Activated naive CD8-positive, alpha-beta T cell treated with anti-CD3 and anti-CD28 coated beads, Interleukin-2, amount 10 ng/mL, durations not matched to agents 7 days and 5 days (primary cell): ENCODE results near the gene ATP6V0E2. TPM values are rescaled to one million over a fixed set of nuclear protein-coding genes. Genes with fewer than 3 reads are reported as not detected.
A peak's percentile ranks its signal among the peaks of the same experiment; 100 is the strongest.

ENCODE experiments used
- ATAC-seq: fragments of 150-1000 bp; cut with Tn5 transposase; one replicate; pipeline ENCODE4 v1.10.0; 2021; ENCODE audit warnings: low read depth, moderate library complexity
- POLR2A ChIA-PET: fragments of 350-600 bp; sonication (Branson Sonifier 250); formaldehyde crosslinking; loops from one replicate; lab custom pipeline; 2021; ENCODE audit warnings: antibody characterized with exemption; lab: Charles Lee
- DNase-seq: peaks from one replicate; pipeline ENCODE4 v3.0.0; 2021
- H3K27ac Mint-ChIP-seq: one replicate; pipeline ENCODE4 v1.8.0; 2022; ENCODE audit warnings: mild to moderate bottlenecking, mixed read lengths
- H3K27me3 Mint-ChIP-seq: one replicate; pipeline ENCODE4 v1.8.0; 2022; ENCODE audit warnings: mild to moderate bottlenecking, moderate library complexity, mixed read lengths
- H3K36me3 Mint-ChIP-seq: one replicate; pipeline ENCODE4 v1.8.0; 2021; ENCODE audit warnings: mild to moderate bottlenecking, mixed read lengths
- H3K4me1 Mint-ChIP-seq: one replicate; pipeline ENCODE4 v1.8.0; 2021; ENCODE audit warnings: mixed read lengths
- H3K4me3 Mint-ChIP-seq: one replicate; pipeline ENCODE4 v1.8.0; 2022; ENCODE audit warnings: mild to moderate bottlenecking, moderate library complexity, mixed read lengths
- H3K9me3 Mint-ChIP-seq: one replicate; pipeline ENCODE4 v1.8.0; 2021; ENCODE audit warnings: mixed read lengths
- total RNA-seq, 2 experiments: library from RNA; stranded (reverse); gene quantifications; one replicate each; pipeline ENCODE4 v1.2.3, GENCODE V29; 2021

ATP6V0E2 gene
- total RNA-seq, 2 experiments from 2014 or later, result 74.0 to 81.2 TPM

DNA sequence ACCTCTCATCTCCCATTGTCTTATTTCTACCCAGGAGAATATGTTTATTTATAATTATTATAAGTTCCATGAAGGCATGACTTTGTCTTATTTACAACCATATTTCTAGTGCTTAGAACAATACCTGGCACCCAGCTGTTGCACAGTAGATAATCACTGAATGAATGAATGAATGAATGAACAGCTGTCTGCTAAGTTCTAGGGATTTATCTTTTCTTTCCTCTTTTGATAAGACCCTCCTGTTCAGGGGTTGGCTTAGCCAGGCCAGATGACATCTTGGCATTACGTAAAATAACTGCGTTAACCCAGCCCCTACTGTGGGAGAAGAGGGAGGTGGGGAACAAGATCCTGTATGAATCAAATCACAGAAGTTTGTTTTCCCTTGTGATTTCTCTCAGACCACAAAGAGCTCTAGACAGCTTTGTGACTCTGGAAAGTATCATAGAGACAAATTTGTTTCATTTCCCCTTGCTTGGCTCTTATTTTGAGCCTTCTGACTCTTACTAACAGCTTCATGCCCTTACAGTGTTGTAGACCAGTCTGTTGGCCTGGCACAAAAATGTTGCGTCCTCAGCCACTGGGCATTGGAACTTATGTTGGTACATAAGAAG is 27.2 kb upstream of the ATP6V0E2 start:
- Mint-ChIP-seq H3K4me3 (no peak overlapping the region), H3K4me1 (peaks cover 12% of the 10 kb centered on the region), H3K27ac (no peak overlapping the region), H3K27me3 (no peaks in the 10 kb centered on the region), H3K36me3 (peaks cover 8% of the 10 kb centered on the region), H3K9me3 (no peaks in the 10 kb centered on the region)
- POLR2A ChIA-PET, result no interaction called here
- DNase-seq (no peak), ATAC-seq (no peak)

DNA sequence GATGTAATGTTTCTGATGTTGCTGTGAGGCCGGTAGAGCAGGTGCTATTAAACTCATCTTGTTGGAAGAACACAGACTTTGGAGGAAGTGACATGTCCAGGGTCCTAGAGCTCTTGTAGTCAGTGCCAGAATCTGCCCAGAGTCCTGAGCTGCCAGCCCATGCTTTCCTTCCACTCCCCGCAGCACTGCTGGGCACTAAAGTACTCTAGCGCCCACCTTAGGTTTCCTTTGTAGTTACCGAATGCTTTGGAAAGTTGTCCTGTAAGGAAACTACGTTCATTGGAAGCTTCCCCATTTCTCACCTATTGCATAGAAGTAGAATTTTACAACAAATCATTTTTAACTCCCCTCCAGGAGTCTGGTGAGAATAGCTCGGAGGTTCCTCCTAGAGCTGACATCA is 24.6 kb upstream of the ATP6V0E2 start:
- Mint-ChIP-seq H3K9me3 (no peaks in the 10 kb centered on the region), H3K27ac (no peak overlapping the region), H3K4me3 (no peak overlapping the region), H3K4me1 (peaks cover 9% of the 10 kb centered on the region), H3K36me3 (peaks cover 12% of the 10 kb centered on the region), H3K27me3 (no peaks in the 10 kb centered on the region)
- DNase-seq (no peak), ATAC-seq (no peak)
- POLR2A ChIA-PET, result interaction anchor here (1.8 to 2.3 kb wide), 3 partner anchors 10 to 20 kb away, joined by 4 to 23 read pairs (median 5); partner anchors contain the start of gene ZNF862

DNA sequence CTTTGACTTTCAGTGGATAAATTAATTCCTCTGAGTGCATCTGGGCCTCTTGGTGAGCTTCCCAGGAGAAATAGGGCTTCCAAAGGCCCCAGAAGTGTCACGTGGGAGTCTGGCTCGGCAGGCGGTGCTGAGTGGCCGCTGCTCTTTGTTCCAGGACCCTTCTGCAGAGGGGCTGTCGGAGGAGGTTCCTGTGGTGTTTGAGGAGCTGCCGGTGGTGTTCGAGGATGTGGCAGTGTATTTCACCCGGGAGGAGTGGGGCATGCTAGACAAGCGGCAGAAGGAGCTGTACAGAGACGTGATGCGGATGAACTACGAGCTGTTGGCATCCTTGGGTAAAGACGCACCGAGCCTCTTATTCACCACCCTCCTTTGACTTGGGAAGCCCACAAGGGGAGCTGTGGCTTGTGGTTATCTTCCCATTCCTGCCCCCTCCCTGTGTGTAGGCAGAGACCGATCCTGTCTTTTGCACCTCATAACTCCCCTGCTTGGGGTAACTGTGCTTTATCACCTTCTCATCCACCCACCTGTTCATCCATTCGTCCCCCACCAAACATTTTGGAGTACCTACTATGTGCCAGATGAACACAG is 23.7 kb upstream of the ATP6V0E2 start:
- no peaks in the 10 kb centered on the region for H3K9me3 Mint-ChIP-seq
- H3K27ac Mint-ChIP-seq, result no peak overlapping the region
- H3K36me3 Mint-ChIP-seq, result peaks cover 12% of the 10 kb centered on the region
- no peak for DNase-seq
- ATAC-seq, result no peak
- POLR2A ChIA-PET, result interaction anchor here (1.8 to 2.3 kb wide), 3 partner anchors 11 to 19 kb away, joined by 4 to 23 read pairs (median 5); partner anchors contain the start of gene ZNF862
- H3K4me1 Mint-ChIP-seq, result peaks cover 14% of the 10 kb centered on the region
- no peak overlapping the region for H3K4me3 Mint-ChIP-seq
- no peaks in the 10 kb centered on the region for H3K27me3 Mint-ChIP-seq

DNA sequence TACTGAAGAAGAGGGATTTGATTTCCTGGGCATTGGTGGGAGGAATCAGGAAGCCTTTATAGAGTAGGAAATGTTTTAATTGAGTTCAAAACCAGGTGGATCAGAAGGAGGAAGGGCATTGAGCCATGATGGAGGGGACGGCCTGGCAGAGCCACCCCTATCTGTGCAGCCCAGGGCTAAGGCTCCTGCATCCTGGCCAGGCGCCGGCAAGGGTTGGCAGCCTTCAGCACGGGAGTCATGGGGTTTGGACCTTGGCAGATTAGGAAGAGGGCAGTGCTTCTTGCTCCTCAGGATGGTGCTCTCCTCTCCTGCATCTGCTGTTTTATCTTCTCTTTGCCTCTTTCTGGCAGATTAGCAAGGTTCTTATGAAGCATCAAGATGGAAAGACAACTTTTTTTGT is 23.1 kb upstream of the ATP6V0E2 start:
- peaks cover 10% of the 10 kb centered on the region for H3K36me3 Mint-ChIP-seq
- POLR2A ChIA-PET, result interaction anchor here (1.8 to 2.3 kb wide), 3 partner anchors 12 to 19 kb away, joined by 4 to 23 read pairs (median 5); partner anchors contain the start of gene ZNF862
- ATAC-seq, result no peak
- no peak overlapping the region for H3K4me3 Mint-ChIP-seq
- no peak for DNase-seq
- no peaks in the 10 kb centered on the region for H3K27me3 Mint-ChIP-seq
- no peak overlapping the region for H3K27ac Mint-ChIP-seq
- peaks cover 17% of the 10 kb centered on the region for H3K4me1 Mint-ChIP-seq
- H3K9me3 Mint-ChIP-seq, result no peaks in the 10 kb centered on the region

DNA sequence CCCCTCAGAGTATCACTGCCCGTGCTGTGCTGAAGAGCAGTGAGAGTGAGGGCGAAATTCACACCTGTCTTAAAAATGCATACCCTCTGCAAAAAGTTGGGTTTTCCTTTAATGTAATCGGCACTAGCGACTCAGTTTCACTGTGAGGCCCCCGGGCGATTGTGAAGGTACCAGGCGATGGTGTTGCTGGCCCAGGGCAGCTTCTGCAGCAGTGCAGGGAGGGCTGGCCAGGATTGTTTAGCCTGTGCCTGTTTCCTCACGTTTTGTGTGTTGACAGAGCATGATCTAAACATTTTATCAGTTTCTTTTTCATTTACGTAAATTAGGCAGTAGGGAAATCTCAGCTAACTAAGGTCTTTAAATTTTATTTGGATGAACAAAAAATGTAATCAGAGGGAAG is 22.3 kb upstream of the ATP6V0E2 start:
- no peak for ATAC-seq
- peaks cover 7% of the 10 kb centered on the region for H3K36me3 Mint-ChIP-seq
- H3K4me1 Mint-ChIP-seq, result peaks cover 23% of the 10 kb centered on the region
- POLR2A ChIA-PET, result no interaction called here
- no peak overlapping the region for H3K27ac Mint-ChIP-seq
- H3K4me3 Mint-ChIP-seq, result no peak overlapping the region
- no peaks in the 10 kb centered on the region for H3K27me3 Mint-ChIP-seq
- DNase-seq, result no peak
- no peaks in the 10 kb centered on the region for H3K9me3 Mint-ChIP-seq

DNA sequence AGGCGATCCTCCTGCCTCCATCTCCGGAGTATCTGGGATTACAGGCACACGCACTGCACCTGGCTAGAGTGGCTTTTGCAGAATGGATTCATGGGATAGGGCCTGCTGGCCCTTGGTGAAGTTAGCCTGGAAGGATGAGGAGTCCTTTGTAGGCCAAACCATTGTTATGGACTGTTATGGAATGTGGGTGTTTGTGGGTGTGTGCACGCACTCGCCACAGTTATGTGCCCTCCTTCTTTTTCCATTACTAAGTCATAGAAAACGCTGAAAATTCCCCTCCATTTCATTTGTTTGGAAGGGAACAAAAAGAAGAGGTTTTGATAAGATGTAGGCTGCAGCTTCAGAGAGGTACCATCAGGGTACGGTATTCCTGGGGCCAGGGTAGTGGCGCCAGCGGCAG is 20.6 kb upstream of the ATP6V0E2 start:
- peaks cover 37% of the 10 kb centered on the region for H3K4me1 Mint-ChIP-seq
- POLR2A ChIA-PET, result no interaction called here
- no peaks in the 10 kb centered on the region for H3K27me3 Mint-ChIP-seq
- no peak overlapping the region for H3K27ac Mint-ChIP-seq
- ATAC-seq, result no peak
- H3K4me3 Mint-ChIP-seq, result no peak overlapping the region
- no peak for DNase-seq
- H3K9me3 Mint-ChIP-seq, result no peaks in the 10 kb centered on the region
- H3K36me3 Mint-ChIP-seq, result peaks cover 7% of the 10 kb centered on the region

DNA sequence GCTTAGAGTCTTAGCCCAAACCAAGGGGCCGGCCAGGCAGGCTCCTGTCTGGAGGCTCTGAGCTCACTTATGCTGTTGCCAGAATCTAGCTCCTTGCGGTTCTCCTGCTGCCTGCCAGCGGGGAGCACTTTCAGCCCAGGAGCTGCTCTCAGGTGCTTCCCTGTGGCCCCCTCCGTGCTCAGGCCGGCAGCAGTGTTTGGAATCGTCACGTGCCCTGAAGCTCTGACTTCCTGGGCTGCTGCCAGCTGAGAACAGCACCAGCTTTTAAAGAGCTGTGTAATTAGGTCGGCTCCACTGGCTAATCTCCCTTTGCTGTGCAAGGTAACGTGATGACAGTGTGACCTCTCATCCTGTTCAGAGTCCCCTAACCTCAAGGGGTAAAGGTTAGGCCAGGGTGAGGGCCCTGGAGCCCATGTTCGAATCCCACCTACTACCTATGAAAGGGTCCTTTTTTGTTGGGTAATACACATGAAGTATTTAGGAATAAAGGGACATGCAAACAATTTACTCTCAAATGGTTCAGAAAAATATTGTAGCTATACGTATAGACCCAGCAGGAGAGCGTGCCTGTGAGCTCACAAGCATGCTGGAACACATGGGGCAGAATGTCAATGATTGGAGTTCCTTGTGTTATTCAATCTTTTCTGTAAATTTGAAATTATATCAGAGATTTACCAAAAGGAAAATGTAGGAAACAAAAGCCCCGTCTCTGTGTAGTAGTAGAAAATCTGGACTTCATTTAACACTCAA is 19.0 kb upstream of the ATP6V0E2 start:
- Mint-ChIP-seq H3K27ac (no peak overlapping the region), H3K4me3 (no peak overlapping the region), H3K9me3 (no peaks in the 10 kb centered on the region), H3K27me3 (no peaks in the 10 kb centered on the region), H3K4me1 (peaks cover 44% of the 10 kb centered on the region), H3K36me3 (peaks cover 10% of the 10 kb centered on the region)
- POLR2A ChIA-PET, result interaction anchor here (0.6 to 1.2 kb wide), 3 partner anchors 10 to 17 kb away, joined by 3 to 4 read pairs (median 4); no protein-coding TSS in a partner anchor
- ATAC-seq (peak; percentile 11), DNase-seq (no peak)

DNA sequence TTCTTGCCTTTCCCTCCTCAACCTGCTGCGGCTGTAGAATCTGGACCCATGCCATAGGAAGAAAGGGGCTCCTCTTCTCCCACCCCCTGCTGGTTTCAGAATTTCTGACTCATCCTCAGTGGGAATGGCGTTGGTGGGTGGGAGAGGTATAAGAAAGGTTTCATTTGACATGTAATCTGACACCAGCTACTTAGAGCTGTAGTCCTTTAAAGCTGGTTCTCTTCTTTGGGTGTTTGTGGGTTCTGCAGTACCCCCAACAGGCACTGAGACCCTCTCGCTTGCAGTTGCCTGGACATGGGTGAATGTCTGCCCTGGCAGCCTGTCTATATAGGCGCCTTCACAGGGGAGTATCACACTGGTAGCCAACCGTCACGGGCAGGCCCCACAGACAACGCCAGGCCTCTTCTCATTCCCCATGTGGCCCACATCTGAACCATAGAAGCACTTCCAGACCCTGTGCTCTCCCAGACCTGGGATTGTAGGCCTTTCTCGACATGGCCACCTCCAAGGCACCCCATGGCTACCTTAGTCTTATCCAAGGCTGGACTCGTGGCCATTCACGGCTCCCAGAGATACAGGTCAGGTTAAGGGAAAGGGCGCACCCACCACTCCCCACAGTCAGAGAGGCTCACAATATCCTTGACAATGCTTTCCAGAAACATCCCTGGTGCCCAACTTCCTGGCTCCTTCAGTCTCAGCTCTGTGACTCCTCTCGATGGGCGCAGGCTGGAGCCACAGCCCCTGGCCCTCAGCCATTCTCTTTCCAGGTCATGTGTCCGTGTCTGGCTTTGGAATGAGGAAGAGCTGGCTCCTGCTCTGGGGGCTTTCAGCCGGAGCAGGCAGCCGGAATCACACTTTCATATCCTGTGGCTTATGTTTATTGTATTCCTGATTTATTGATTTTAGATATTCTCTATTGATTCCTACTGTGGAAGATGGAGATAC is 18.1 kb upstream of the ATP6V0E2 start:
- peaks cover 41% of the 10 kb centered on the region for H3K4me1 Mint-ChIP-seq
- H3K27ac Mint-ChIP-seq, result no peak overlapping the region
- H3K9me3 Mint-ChIP-seq, result no peaks in the 10 kb centered on the region
- H3K36me3 Mint-ChIP-seq, result peaks cover 18% of the 10 kb centered on the region
- H3K4me3 Mint-ChIP-seq, result no peak overlapping the region
- ATAC-seq (no peak), DNase-seq (no peak)
- no peaks in the 10 kb centered on the region for H3K27me3 Mint-ChIP-seq
- POLR2A ChIA-PET, result interaction anchor here (1.0 to 1.2 kb wide), 3 partner anchors 10 to 16 kb away, joined by 3 to 4 read pairs (median 4); no protein-coding TSS in a partner anchor

DNA sequence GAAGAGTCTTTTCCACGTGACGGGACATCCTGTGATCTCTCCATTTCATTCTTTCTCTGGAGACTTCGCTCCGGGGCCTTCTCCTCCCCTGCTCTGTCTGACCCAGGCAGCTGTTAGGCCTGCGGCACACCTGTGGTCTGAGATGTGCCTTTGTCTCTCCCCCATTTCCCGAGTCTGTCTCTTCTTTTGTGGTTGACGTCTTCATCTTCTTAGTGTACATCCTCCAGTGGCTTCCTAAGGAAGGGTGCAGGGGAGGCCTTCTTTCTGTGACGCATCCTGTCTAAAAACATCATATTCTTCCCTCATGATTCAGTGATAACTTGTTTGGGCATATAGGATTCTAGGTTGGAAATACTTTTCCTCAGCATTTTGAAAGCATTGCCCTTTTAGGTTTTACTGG is 17.2 kb upstream of the ATP6V0E2 start:
- POLR2A ChIA-PET, result interaction anchor here (1.0 kb wide), 1 partner anchor 9 kb away, joined by 4 read pairs; no protein-coding TSS in a partner anchor
- Mint-ChIP-seq H3K4me1 (peaks cover 42% of the 10 kb centered on the region), H3K36me3 (peaks cover 21% of the 10 kb centered on the region), H3K27ac (peak overlapping the region; percentile 69), H3K27me3 (no peaks in the 10 kb centered on the region), H3K9me3 (no peaks in the 10 kb centered on the region), H3K4me3 (peak overlapping the region; percentile 66)
- ATAC-seq, result peak; percentile 91
- DNase-seq, result no peak

DNA sequence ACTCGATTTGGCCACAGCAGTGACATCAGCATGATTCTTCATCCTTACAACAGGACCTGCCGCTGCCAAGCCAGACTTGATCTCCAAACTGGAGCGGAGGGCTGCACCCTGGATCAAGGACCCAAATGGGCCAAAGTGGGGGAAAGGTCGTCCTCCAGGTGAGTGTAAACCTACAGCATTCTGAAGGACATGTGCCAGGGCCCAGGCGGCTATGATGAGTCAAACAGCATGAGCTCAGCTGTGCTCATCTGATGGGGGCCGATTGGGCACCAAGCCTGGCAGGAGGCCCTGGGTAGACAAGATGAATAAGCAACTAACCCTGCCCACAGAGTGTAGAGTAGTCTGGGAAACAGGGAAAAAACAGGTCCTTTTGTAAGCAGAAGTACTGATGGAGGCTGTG is 14.4 kb upstream of the ATP6V0E2 start:
- H3K27ac Mint-ChIP-seq, result no peak overlapping the region
- POLR2A ChIA-PET, result no interaction called here
- peaks cover 61% of the 10 kb centered on the region for H3K4me1 Mint-ChIP-seq
- peaks cover 32% of the 10 kb centered on the region for H3K36me3 Mint-ChIP-seq
- DNase-seq (no peak), ATAC-seq (no peak)
- no peaks in the 10 kb centered on the region for H3K9me3 Mint-ChIP-seq
- H3K27me3 Mint-ChIP-seq, result no peaks in the 10 kb centered on the region
- no peak overlapping the region for H3K4me3 Mint-ChIP-seq

DNA sequence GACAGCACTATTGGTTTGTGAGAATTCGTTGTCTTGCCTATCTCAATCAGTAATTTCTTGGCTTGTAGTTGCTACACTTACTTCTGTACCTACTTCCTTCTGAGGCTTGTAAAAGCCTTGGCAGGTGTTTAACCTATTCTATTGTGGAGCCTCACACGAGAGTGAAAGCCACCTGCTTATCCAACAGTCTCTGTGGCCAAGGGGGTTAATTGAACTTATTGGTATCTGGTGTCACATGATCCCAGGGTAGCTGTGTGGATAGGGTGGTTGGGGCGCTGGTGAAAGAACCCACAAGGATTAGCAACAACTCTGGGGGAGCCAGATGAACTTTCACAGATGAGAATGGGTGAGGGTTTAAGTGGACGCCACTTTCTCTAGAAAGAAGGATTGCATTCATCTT is 13.9 kb upstream of the ATP6V0E2 start:
- DNase-seq (no peak), ATAC-seq (no peak)
- peaks cover 33% of the 10 kb centered on the region for H3K36me3 Mint-ChIP-seq
- no peak overlapping the region for H3K27ac Mint-ChIP-seq
- POLR2A ChIA-PET, result no interaction called here
- no peaks in the 10 kb centered on the region for H3K9me3 Mint-ChIP-seq
- H3K4me1 Mint-ChIP-seq, result peaks cover 60% of the 10 kb centered on the region
- H3K4me3 Mint-ChIP-seq, result no peak overlapping the region
- no peaks in the 10 kb centered on the region for H3K27me3 Mint-ChIP-seq

DNA sequence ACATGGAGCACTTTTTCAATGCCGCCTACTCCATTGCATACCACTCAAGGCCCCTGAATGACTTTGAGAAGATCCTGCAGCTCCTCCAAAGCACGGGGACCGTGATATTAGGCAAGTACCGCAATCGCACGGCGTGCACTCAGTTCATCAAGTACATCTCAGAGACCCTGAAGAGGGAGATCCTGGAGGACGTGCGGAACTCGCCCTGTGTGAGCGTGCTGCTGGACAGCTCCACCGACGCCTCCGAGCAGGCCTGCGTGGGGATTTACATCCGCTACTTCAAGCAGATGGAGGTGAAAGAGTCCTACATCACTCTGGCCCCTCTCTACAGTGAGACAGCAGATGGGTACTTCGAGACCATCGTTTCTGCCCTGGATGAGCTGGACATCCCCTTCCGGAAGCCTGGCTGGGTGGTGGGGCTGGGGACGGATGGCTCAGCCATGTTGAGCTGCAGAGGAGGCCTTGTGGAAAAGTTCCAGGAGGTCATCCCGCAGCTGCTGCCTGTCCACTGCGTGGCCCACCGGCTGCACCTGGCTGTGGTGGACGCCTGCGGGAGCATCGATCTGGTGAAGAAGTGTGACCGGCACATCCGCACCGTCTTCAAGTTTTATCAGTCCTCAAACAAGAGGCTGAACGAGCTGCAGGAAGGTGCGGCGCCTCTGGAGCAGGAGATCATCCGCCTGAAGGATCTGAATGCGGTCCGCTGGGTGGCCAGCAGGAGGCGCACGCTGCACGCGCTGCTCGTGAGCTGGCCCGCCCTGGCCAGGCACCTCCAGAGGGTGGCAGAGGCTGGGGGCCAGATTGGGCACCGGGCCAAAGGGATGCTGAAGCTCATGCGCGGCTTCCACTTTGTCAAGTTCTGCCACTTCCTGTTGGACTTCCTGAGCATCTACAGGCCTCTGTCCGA is 12.7 kb upstream of the ATP6V0E2 start:
- Mint-ChIP-seq H3K27ac (no peak overlapping the region), H3K36me3 (peaks cover 37% of the 10 kb centered on the region), H3K9me3 (no peaks in the 10 kb centered on the region), H3K27me3 (no peaks in the 10 kb centered on the region), H3K4me3 (no peak overlapping the region), H3K4me1 (peaks cover 62% of the 10 kb centered on the region)
- POLR2A ChIA-PET, result interaction anchor here (2.2 kb wide), 1 partner anchor 21 kb away, joined by 6 read pairs; no protein-coding TSS in a partner anchor
- ATAC-seq (no peak), DNase-seq (no peak)
